Lower lobe of right lung (tissue), 2 donors: Measurements from ENCODE around the gene FAM210A. TPM values are rescaled to one million over a fixed set of nuclear protein-coding genes. Genes with fewer than 3 reads are reported as not detected.

Experiments used
- ATAC-seq, 2 donors: fragments of 200-7000 bp; cut with Tn5 transposase; one replicate each; pipeline ENCODE4 v1.9.1; 2020 to 2022; ENCODE audit warnings: mild to moderate bottlenecking in 2 of 2, moderate library complexity in 2 of 2
- DNase-seq: peaks from one replicate; pipeline ENCODE4 v3.0.0-alpha.2; 2020
- H3K27ac ChIP-seq: fragments of 200-600 bp; one replicate; pipeline ENCODE4 v1.8.0; 2022
- H3K27me3 ChIP-seq: fragments of 200-600 bp; one replicate; pipeline ENCODE4 v1.8.0; 2022; ENCODE audit warnings: low read depth
- H3K36me3 ChIP-seq: fragments of 200-600 bp; one replicate; pipeline ENCODE4 v1.8.0; 2022; ENCODE audit warnings: mild to moderate bottlenecking
- H3K4me1 ChIP-seq: fragments of 200-600 bp; one replicate; pipeline ENCODE4 v1.8.0; 2022
- H3K4me3 ChIP-seq: fragments of 200-600 bp; one replicate; pipeline ENCODE4 v1.8.0; 2022; ENCODE audit warnings: mild to moderate bottlenecking
- H3K9me3 ChIP-seq: fragments of 200-600 bp; one replicate; pipeline ENCODE4 v1.8.0; 2022
- intact Hi-C: fragments of 100-400 bp; cut with DNase I; formaldehyde crosslinking; loops from one replicate; pipeline ENCODE4 v1.11.0; 2022
- long read RNA-seq: library from polyadenylated mRNA; unstranded; transcript quantifications from one replicate; pipeline ENCODE4 v2.0.0, GENCODE V29; 2021
- total RNA-seq: library from RNA; stranded (reverse); fragmentation: NEBNext Ultra II Directional; extraction: Animal tissue kit (Norgen Biotek cat#: 25700); gene quantifications from one replicate; pipeline ENCODE4 v1.2.1, GENCODE V29; 2021
- TF ChIP-seq, protein P1 (sequence below): fragments of 200-600 bp; IDR thresholded peaks from one replicate; pipeline ENCODE4 v1.8.0; 2022; ENCODE audit warnings: antibody characterized with exemption, mild to moderate bottlenecking
- donor health status: DM: no; HTN: yes; CAD: no; lungs with severe emphysema.

The FAM210A gene, protein sequence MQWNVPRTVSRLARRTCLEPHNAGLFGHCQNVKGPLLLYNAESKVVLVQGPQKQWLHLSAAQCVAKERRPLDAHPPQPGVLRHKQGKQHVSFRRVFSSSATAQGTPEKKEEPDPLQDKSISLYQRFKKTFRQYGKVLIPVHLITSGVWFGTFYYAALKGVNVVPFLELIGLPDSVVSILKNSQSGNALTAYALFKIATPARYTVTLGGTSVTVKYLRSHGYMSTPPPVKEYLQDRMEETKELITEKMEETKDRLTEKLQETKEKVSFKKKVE
- total RNA-seq, result 9.2 TPM
- long read RNA-seq, full-length matches to known transcripts, result 12 of 16 reads
- long read RNA-seq, partial matches to known transcripts, result 1 of 16 reads
- long read RNA-seq, other reads (novel, unspliced or antisense), result 3 of 16 reads

DNA sequence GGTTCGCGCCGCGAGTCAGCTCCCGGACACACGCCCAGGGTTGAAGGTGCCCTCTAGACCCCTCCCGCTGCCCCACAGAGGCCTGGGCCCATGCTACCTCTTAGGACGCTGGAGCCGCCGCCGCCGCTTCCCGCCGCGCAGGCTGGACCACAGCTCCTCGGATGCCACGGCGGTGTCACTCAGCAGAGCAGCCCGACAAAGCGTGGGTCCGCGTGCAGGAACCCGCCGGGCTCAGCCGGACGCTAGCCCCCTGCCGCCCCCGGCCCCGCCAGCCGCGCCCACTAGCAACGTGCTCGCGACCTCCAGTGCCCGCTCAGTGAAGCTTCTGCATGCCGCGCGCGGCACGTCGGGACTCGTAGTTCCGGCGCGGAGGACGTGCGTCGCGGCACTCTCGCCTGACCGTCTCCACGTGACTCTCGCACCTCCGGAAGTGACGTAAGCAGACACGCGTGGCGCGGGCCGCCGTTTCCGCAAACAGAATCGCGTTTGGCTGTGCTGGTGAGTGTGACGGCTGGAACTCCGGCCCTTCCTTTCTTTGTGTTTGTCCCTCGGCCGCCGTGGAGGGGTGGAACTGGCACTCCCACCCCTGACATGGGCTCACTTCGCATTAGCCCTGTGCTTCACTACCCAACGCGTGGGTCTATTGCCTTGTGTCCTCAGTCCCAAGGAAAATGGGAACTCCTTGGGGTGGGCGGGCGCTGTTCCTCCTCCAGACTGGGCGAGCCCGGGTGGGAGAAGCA, at the start of gene FAM210A, which contains the start of gene RNMT:
TSS of gene FAM210A (minus strand) at position 327 of the 740 bp plus-strand sequence. CDS start 44,481 bp downstream, outside the sequence.
TSS of gene RNMT (plus strand) at position 442 of the 740 bp plus-strand sequence. CDS start 4,845 bp downstream, outside the sequence.
- intact Hi-C loops, result no loop called here
- no peaks in the 10 kb centered on the region for H3K9me3 ChIP-seq

DNA sequence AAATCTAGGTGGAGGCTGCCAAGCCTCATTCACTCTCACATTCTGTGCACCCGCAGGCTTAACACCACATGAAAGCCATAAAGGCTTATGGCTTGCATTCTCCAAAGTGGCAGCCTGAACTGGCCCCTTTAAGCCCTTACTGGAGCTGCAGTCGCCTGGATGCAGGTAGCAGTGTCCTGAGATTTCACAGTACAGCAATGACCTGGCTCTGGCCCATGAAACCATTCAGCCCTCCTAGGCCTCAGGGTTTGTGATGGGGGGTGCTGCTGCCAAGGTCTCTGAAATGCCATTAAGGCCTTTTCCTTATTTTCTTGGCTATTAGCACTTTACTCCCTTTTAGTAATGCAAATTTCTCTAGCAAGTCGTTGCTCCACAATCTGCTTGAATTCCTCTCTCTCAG, 48.7 kb upstream of the FAM210A start:
- DNase-seq, result no peak
- intact Hi-C loops, result no loop called here
- Histone ChIP-seq H3K4me1 (no peaks in the 10 kb centered on the region), H3K36me3 (no peaks in the 10 kb centered on the region), H3K4me3 (no peak overlapping the region), H3K27me3 (no peaks in the 10 kb centered on the region), H3K9me3 (peaks cover 8% of the 10 kb centered on the region), H3K27ac (no peak overlapping the region)
- ATAC-seq, result no peak
- TF ChIP-seq, protein P1, sequence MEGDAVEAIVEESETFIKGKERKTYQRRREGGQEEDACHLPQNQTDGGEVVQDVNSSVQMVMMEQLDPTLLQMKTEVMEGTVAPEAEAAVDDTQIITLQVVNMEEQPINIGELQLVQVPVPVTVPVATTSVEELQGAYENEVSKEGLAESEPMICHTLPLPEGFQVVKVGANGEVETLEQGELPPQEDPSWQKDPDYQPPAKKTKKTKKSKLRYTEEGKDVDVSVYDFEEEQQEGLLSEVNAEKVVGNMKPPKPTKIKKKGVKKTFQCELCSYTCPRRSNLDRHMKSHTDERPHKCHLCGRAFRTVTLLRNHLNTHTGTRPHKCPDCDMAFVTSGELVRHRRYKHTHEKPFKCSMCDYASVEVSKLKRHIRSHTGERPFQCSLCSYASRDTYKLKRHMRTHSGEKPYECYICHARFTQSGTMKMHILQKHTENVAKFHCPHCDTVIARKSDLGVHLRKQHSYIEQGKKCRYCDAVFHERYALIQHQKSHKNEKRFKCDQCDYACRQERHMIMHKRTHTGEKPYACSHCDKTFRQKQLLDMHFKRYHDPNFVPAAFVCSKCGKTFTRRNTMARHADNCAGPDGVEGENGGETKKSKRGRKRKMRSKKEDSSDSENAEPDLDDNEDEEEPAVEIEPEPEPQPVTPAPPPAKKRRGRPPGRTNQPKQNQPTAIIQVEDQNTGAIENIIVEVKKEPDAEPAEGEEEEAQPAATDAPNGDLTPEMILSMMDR, result no peak

More for the DNA sequence above, at the start of gene FAM210A, which contains the start of gene RNMT:
- TF ChIP-seq, protein P1, result no peak
- H3K4me3 ChIP-seq, result peak within 1 kb of the TSS; percentile 99
- H3K27me3 ChIP-seq, result no peaks in the 10 kb centered on the region
- peaks cover under 1% of the 10 kb centered on the region for H3K36me3 ChIP-seq
- H3K4me1 ChIP-seq, result peaks cover 33% of the 10 kb centered on the region
- H3K27ac ChIP-seq, result peak within 1 kb of the TSS; percentile 96
- ATAC-seq (peak; percentile 99 to 100), DNase-seq (peak; percentile 98)

DNA sequence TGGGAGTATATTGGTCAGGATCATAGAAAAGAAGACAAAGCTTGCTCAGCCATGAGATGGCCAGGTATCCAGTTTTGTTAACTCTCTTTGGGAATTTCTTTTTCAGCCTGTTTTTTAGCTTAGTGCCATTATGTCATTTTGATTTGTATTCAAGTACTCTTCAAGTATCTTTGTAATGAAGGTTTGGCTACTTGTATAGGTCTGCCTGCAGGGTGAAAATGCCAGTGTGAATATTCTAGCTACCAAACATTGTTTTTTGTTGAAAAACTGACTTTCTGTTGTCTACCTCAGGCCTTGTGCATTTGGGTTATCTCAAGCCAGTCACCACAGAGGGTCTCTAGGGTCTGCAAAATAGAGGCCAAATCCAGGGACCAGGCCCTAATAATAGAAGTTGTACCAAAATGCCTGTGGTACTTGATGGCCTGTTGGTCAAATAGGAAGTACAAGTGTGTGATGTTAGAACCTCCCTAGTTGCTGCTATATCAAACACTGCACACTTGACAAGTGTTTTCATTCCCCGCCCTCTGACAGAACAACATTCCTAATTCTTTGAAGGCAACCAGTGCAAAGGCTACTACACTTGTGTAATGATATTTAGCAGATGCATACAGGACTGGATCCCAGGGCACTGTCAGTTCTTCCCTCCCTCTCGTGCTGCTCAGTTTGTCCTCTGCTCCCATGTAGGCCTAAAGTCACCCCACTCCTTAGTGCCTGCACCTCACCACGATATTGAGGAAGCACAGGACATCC, 36.5 kb upstream of the FAM210A start:
- TF ChIP-seq, protein P1, result no peak
- ATAC-seq (peak; percentile 87 to 92), DNase-seq (no peak)
- no peaks in the 10 kb centered on the region for H3K27me3 ChIP-seq
- no peak overlapping the region for H3K27ac ChIP-seq
- H3K4me1 ChIP-seq, result no peaks in the 10 kb centered on the region
- H3K9me3 ChIP-seq, result peaks cover 8% of the 10 kb centered on the region
- intact Hi-C loops, result no loop called here
- H3K36me3 ChIP-seq, result peaks cover 29% of the 10 kb centered on the region
- no peak overlapping the region for H3K4me3 ChIP-seq

DNA sequence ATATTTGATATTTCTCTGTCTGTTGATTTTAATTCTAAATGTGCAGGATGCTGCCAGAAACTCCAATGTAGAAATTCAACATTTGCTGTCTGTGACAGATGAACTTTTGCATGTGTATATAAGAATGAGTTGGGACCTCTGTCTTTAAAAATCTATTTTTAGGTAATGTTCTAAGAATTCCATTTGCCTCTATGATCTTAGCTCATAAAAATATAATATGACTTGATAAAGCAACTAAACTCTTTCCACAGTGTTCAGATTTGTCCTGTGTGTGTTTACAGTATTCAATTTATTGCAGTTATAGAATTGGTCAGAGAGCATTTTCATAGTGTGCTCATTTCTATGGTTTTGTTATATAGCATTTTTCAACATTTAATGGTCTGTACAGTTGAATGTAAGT, 33.7 kb upstream of the FAM210A start:
- TF ChIP-seq, protein P1, result no peak
- H3K27ac ChIP-seq, result no peak overlapping the region
- no peak overlapping the region for H3K4me3 ChIP-seq
- no peak for DNase-seq
- no peak for ATAC-seq
- H3K36me3 ChIP-seq, result peaks cover 57% of the 10 kb centered on the region
- H3K9me3 ChIP-seq, result peaks cover under 1% of the 10 kb centered on the region
- intact Hi-C loops, result no loop called here
- H3K4me1 ChIP-seq, result no peaks in the 10 kb centered on the region
- no peaks in the 10 kb centered on the region for H3K27me3 ChIP-seq

DNA sequence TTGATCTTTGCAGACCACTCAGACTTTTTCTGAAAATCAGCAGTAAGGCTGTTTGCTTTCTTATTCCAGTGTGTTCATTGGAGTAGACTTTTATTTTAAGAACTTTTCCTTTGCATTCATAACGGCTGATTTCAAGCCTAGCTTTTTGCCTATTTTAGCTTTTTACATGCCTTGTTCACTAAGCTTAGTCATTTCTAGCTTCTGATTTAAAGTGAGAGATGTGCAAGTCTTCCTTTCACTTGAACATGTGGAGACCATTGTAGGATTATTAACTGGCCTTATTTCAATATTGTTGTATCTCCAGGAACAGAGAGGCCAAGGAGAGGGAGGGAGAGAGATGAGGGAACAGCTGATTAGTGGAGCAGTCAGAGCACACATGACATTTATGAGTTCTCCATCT, 32.3 kb upstream of the FAM210A start:
- H3K4me1 ChIP-seq, result no peaks in the 10 kb centered on the region
- ATAC-seq (no peak), DNase-seq (no peak)
- H3K27ac ChIP-seq, result no peak overlapping the region
- intact Hi-C loops, result no loop called here
- H3K4me3 ChIP-seq, result no peak overlapping the region
- H3K36me3 ChIP-seq, result peaks cover 70% of the 10 kb centered on the region
- no peaks in the 10 kb centered on the region for H3K9me3 ChIP-seq
- no peaks in the 10 kb centered on the region for H3K27me3 ChIP-seq
- TF ChIP-seq, protein P1, result no peak
